Breast epithelium (tissue), 3 donors: Measurements from ENCODE around the gene TRIP12.

Experiments
- POLR2A ChIP-seq: fragments of 450-650 bp; IDR thresholded peaks from one replicate; pipeline ENCODE4 v1.6.1; 2016; ENCODE audit warnings: antibody characterized with exemption, mild to moderate bottlenecking, moderate library complexity
- POLR2AphosphoS5 ChIP-seq, 3 donors: sonication (generic); formaldehyde crosslinking; IDR thresholded peaks; one replicate each; pipeline ENCODE4 v1.6.1; 2017; ENCODE audit warnings: antibody characterized with exemption in 3 of 3
- TF ChIP-seq, protein P1 (sequence below), 3 donors: fragments of 450-650 bp; IDR thresholded peaks; one replicate each; pipeline ENCODE4 v1.5.1; 2016 to 2017; ENCODE audit warnings: antibody characterized with exemption in 3 of 3, mild to moderate bottlenecking in 3 of 3, moderate library complexity in 3 of 3

DNA sequence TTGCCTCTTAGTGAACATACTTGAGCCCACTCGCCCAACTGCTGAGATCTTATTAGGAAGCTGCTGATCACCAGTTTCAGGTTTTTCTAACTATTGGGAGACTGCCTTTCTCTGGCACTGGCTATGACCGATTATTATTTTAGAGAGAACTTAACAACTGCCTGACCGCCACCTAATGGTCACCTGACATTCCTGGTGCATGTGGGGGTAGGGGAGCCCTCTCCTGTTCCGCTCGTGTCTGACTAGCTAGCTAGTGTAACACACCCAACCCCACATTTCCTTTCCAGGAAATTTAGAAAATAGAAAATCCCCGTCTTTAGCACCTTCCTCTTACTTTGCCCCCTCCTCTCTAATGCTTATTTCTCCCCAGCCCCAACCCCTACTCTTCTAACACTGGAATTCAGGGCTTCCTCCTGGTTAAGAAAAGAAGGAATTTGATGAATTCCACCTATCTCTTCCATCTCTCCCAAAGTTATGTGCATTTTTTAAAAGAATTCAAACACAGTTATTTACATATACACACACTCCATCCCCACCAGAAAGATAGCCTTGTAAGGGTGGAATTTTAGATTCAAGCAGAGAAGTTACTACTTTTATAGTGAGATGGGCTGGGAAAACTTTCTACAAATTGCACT is 188.1 kb downstream of the TRIP12 start:
- TF ChIP-seq POLR2A (no peak), POLR2AphosphoS5 (IDR thresholded peaks at IDR 0.05) (no peak)
- TF ChIP-seq, protein P1, sequence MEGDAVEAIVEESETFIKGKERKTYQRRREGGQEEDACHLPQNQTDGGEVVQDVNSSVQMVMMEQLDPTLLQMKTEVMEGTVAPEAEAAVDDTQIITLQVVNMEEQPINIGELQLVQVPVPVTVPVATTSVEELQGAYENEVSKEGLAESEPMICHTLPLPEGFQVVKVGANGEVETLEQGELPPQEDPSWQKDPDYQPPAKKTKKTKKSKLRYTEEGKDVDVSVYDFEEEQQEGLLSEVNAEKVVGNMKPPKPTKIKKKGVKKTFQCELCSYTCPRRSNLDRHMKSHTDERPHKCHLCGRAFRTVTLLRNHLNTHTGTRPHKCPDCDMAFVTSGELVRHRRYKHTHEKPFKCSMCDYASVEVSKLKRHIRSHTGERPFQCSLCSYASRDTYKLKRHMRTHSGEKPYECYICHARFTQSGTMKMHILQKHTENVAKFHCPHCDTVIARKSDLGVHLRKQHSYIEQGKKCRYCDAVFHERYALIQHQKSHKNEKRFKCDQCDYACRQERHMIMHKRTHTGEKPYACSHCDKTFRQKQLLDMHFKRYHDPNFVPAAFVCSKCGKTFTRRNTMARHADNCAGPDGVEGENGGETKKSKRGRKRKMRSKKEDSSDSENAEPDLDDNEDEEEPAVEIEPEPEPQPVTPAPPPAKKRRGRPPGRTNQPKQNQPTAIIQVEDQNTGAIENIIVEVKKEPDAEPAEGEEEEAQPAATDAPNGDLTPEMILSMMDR (IDR thresholded peaks at IDR 0.05): no peak
